Measurements from ENCODE around the gene MLXIPL.
"Not testable (repeated sequence)": the region's sequence is repeated elsewhere in the genome, so short reads cannot be mapped to it uniquely, and the experiment has no call there.

The MLXIPL gene

DNA sequence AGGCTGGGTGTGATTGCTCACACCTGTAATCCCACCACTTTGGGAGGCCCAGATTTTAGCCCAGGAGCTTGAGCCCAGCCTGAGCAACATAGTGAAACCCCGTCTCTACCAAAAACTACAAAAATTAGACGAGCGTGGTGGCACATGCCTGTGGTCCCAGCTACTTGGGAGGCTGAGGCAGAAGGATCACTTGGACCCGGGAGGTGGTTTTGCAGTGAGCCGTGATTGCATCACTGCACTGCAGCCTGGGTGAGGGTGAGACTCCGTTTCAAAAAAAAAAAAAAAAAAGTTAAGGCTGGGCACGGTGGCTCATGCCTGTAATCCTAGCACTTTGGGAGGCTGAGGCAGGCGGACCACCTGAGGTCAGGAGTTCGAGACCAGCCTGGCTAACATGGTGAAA is 43.3 kb downstream of the MLXIPL start:
- not testable (repeated sequence) for DNase-seq (ENCODE audit: low spot score)

DNA sequence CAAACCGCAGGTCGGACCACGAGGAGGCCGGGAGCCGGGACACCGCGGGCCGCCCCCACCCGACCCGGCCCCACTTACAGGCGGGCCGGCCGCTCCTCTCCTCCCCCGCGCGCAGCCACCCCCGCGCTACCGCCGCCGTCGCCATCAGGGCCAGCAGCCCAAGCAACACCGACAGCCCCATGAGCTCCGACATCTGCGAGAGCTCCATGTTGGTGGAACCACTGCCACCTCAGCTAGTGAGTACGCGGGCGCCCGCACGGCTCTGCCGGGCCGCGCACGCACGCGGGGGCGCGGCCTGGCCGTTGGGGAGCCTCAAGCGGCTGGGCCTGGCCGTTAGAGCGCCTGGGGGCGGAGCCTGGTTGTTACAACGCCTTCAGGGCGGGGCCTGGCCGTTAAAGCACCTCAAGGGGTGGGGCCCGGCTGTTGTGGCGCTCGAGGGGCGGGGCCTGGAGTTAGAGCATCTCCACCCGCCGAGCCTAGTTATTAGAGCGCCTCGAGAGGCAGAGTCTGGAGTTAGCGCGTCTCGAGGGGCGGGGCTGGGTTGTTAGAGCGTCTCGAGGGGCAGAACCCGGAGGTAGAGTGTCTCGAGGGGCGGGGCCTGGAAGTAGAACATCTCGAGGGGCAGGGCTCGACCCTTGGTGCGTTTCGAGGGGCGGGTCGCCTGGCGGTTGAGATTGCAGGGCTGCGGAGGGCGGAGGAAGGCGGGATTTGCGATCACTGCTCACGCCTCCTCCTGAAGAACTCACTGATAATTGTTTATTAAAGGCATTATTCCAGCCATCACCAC is 45.8 kb downstream of the MLXIPL start, which contains the start of gene TBL2:
Gene TBL2 (minus strand): TSS at position 238 of the 787 bp plus-strand sequence. CDS start 30 bp downstream, at position 208.
- DNase-seq (ENCODE audit: low spot score) = peak; percentile 99

DNA sequence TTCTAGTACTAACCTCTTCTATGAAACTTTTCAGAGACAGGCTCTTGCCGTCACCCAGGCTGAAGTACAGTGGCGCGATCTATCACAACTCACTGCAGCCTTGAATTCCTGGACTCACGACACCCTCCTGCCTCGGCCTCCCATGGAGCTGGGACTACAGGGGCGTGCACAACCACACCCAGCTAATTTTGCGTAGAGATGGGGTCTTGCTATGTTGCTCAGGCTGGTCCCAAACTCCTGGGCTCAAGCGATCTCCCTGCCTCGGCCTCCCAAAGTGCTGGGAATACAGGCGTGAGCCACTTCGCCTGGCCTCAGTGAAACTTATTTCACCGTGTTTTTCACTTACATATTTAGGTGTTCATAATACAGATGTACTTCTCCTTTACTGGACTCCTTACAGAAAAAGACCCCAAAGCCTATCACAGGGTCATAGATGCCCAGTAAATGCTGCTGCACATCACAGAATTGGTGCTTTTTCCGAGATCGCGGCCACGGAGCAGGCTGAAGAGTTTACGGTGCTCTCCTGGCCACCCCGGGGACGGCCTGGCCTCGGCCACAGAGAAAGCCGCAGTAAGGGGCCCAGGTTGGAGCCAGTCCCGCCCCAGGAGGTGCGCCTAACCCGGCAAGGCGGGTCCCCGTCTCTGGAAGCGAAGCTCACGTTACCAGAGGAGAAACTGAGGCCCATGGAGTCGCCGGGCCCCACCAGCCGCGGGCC is 46.5 kb downstream of the MLXIPL start:
- no peak for DNase-seq (ENCODE audit: low spot score)

DNA sequence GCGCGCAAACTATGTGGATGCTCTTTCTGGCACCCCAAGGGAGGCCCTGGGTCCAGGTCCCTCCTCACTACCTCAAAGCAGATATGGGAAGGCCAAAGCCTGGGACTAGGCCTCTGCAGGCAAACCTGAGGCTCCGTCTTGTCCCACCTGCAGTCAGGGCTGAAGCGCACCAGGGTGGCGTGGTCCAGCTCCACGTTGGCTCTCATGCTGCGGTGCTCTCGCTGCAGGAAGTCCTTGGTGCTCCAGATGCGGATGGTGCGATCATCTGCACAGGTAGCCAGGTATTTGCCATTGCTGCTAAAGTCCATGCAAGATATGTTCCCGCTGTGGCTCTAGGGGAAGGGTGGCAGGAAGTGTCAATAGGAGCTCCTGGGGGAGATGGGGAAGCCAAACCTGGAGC is 50.5 kb downstream of the MLXIPL start:
- DNase-seq (ENCODE audit: low spot score) = no peak

- no peak for DNase-seq (ENCODE audit: low spot score)
Observed at GRCh38 chr7:73573276-73573675, 51.0 kb downstream of the MLXIPL start.

GRCh38 chr7:73572767-73573186 is 51.5 kb downstream of the MLXIPL start:
- DNase-seq (ENCODE audit: low spot score) = no peak

GRCh38 chr7:73570977-73571376 is 53.3 kb downstream of the MLXIPL start:
- no peak for DNase-seq (ENCODE audit: low spot score)

DNA sequence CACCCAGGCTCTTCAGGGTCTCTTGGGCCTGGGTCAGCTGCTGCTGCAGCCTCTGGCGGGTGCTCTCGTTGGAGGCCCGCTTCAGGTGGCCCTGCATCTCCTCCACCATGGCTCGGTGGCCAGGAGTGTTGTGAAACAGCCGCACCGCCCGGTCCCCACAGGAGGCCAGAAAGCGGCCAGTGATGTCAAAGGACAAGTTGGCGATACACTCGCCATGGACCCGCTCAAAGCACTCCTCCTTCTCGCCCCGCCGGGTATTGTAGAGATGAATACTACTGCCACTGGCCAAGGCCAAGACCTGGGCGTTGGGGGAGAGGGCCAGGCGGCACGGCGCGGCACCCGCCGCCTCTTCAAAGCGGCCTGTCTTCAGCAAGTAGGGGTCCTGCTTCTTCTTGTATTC is 53.8 kb downstream of the MLXIPL start:
- no peak for DNase-seq (ENCODE audit: low spot score)

DNA sequence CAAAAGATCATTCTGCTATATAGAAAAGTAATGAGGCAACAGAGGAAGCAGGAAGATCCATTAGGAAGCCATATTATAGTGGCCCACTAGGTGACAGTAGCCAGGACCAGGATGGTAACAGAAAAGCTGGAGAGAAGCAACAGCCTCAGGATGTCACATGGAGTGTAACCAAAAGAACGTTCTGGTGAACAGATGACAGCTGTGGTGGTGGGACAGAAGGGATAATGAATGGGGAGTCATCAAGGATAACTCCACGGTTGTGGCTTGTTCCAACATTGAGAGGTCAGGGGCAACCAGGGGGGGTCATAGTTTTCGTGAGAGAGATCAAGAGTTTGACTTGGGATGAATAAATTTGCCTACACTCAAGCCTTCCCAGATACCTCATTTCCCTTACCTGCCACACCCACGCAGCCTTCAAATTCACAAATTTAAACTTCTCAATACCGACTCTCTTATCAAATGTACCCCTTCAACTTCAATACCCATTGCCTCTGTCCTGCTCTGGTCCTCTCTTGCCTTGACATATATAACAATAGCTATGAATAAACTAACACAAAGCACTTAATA is 55.2 kb downstream of the MLXIPL start:
- no peak for DNase-seq (ENCODE audit: low spot score)

DNA sequence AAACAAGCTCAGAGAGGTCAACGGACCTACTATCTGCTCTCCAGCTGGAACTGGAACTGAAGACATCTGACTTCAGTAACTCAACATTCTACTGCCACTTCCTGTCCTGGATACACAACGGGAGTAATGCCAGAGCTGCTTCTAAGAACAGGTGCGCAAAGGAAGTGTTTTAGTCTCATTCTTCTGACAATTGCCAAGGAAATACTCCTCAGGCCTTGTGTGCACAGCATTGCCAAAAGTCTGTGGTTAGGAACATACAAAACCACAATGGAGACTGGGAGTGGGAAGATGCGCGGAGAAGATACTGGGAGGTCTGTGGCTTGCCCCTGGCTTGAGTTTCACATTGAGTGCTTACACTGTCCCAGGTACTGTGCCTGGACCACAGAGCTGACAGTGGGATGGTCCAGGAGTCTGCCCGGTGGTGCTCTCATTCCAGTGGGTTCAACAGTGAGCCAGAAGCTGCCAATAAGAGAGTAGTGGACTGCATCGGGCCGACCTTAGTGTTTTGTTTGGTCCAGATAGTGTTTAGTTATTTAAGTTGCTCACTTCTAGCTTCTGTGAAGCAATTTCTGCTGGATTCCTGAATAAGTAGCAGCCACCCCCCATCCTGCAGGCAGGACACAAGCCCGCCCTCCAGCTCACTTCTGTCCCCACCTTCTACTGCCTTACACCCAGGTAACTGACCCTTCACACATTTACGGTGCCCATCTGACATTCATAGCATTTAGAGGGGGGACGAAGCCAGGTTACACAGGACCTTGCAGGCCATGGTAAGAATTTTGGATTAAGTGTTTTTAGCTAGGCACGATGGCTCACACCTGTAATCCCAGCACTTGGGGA is 56.3 kb downstream of the MLXIPL start:
- no peak for DNase-seq (ENCODE audit: low spot score)

GRCh38 chr7:73567140-73567539 is 57.2 kb downstream of the MLXIPL start:
- DNase-seq (ENCODE audit: low spot score) = no peak

DNA sequence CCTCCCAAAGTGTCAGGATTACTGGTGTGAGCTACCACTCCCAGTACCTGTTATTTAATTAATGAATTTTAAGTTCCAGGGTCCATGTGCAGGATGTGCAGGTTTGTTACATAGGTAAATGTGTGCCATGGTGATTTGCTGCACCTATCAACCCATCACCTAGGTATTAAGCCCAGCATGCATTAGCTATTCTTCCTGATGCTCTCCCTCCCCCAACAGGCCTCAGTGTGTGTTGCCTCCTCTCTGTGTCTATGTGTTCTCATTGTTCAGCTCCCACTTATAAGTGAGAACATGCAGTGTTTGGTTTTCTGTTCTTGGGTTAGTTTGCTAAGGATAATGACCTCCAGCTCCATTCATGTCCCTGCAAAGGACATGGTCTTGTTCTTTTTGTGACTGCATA is 57.9 kb downstream of the MLXIPL start:
- not testable (repeated sequence) for DNase-seq (ENCODE audit: low spot score)

GRCh38 chr7:73565675-73566340 is 58.5 kb downstream of the MLXIPL start:
- no peak for DNase-seq (ENCODE audit: low spot score)

GRCh38 chr7:73560109-73560835 is 64.0 kb downstream of the MLXIPL start:
- DNase-seq (ENCODE audit: low spot score) = no peak

DNA sequence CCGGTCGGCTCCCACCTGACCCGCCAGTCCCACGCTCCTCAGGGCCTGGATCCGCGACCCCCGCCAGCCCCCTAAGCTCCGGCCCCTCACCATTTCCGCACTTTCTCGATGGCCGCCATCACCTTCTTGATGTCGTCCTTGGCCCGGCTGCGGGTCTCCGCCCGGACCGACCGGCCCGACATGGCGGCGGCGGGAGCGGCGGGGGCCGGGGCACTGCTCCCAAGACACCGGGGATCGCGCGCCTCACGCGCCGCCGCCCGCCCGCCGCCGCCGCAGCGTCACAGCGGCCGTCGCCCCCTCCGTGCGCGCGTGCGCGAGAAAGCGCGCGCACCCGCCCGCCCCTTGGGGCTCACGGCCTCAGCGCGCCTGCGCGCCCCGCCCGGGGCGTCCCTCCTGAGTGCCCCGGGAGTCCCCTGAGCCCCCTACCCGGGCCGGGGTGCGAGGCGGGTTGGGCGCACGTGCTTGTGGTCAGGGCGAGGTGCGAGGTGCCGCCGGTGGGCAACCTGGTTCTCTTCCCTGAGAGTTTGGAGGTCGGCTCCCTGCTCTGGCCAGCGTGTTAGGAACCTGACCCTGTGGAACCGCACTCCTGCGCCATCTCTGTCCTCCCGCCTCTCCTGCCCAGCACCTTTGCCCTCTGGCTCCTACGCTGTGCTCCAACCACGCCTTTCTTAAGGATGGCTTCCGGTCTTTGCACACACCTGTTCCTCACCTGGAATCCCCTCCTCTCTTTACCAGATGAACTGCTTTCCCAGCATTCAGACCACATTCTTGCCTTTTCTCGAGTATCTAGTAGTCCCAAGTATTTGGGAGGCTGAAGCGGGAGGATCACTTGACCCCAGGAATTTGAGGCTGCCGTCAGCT is 66.7 kb downstream of the MLXIPL start, which contains the start of gene BCL7B:
Gene BCL7B (minus strand): TSS at position 294 of the 861 bp plus-strand sequence. CDS start 112 bp downstream, at position 182.
- DNase-seq (ENCODE audit: low spot score) = peak; percentile 76

GRCh38 chr7:73557108-73557396 is 67.3 kb downstream of the MLXIPL start:
- peak; percentile 89 for DNase-seq (ENCODE audit: low spot score)

DNA sequence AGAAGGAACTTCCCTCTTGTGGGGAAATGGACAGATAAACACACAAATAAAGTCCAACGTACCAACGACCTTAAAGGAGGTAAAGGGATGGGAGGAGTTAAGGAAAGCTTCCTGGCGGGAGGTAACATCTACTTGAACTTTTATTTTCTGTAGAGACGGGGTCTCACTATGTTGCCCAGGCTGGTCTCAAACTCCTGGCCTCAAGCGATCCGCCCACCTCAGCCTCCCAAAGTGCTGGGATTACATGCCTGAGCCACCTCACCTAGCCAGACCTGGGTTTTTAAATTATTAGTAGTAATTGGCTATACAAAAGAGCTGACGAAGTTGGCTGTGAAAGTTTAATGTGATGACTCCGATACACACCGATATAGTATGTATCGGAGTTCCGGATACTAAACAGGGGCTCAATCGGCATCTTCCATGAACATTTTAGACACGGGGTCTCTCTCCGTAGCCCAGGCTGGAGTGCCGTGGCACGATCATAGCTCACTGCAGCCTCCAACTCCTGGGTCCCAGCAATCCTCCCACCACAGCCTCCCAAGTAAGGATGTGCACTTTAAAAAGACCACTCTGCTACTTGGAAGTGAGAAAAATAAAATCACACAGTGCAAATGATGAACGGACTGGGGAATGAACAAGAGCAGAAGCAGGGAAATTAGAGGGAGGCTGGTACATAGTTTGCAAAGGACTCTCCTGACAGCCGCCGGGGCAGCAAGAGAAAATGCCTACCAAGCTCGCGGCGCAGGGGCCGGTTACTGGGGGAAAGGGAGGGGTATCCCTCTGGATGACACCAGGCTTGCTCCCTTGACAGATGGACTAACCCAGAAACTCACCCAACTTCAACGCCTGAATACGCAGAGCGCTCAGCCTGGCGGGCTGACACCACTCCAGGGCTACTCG is 67.9 kb downstream of the MLXIPL start:
- DNase-seq (ENCODE audit: low spot score) = no peak

DNA sequence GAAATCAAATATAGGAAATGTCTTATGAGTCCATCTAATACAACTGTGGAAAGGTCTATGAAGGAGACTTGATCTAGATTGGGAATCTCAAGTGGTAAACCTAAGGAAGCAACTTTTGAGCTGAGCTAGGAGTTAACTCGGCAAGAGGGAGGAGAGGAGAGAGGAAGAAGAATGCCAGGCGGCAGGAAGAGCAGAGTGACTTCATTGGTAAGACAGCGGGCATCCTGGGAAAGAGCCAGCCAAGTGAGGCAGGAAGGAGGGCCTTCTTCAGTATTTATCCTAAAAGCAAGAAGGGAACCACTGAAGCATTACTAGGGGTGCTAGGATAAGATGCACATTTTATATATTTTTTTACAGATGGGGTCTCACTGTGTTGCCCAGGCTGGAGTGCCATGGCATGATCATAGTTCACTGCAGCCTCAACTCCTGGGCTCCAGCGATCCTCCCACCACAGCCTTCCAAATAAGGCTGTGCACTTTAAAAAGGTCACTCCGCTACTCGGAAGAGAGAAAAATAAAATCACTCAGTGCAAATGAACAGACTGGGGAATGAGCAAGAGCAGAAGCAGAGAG is 68.8 kb downstream of the MLXIPL start:
- no peak for DNase-seq (ENCODE audit: low spot score)

DNA sequence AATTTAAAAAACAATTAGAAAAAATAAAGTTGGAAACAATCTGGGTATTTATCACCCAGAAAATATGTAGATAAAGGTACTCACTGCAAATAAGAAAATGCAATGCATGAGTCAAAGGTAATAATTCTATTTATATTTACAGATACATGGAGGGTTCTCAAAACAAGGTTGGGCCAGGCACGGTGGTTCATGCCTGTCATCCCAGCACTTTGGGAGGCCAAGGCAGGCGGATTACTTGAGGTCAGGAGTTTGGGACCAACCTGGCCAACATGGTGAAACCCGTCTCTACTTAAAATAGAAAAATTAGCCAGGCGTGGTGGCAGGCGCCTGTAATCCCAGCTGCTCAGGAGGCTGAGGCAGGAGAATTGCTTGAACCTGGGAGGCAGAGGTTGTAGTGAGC is 74.2 kb downstream of the MLXIPL start:
- not testable (repeated sequence) for DNase-seq (ENCODE audit: low spot score)

Data from hematopoietic multipotent progenitor cell treated with erythropoietin and hydrocortisone succinate and interleukin-3 and kit ligand, for 17 days (in vitro differentiated cells).